HG03045 (cell line): Measurements from ENCODE around the gene MRPL3.
"Not testable (repeated sequence)": the region's sequence is repeated elsewhere in the genome, so short reads cannot be mapped to it uniquely, and the experiment has no call there.

Source experiments
- ATAC-seq: cut with Tn5 transposase; IDR thresholded peaks from one replicate; pipeline ENCODE4 v1.9.1; 2021; ENCODE audit warnings: mild to moderate bottlenecking, moderate library complexity; ENCODE audit not compliant: unreplicated experiment

MRPL3 gene

GRCh38 chr3:131501949-131502348 lies 822 bp downstream of the MRPL3 start:
- no peak for ATAC-seq

GRCh38 chr3:131494706-131495105 lies 8.1 kb downstream of the MRPL3 start:
- no peak for ATAC-seq

DNA sequence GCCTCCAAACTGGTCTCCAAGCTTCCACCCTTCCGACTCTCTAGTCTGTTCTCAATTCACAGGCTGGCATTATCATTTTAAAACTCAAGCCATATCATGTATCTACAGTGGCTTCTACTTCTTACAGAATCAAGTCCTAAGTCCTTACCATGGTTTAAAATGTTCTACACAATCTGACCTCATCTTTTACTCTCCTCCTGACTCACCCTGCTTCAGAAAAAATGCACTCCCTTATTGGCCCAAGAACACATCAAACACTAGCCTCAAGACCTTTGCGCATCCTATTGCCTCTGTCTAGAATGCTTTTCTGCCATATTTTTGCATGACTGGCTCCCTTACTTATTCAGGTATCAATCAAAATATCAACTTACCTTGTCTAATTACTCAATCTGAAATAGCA lies 11.0 kb downstream of the MRPL3 start:
- ATAC-seq, result no peak

DNA sequence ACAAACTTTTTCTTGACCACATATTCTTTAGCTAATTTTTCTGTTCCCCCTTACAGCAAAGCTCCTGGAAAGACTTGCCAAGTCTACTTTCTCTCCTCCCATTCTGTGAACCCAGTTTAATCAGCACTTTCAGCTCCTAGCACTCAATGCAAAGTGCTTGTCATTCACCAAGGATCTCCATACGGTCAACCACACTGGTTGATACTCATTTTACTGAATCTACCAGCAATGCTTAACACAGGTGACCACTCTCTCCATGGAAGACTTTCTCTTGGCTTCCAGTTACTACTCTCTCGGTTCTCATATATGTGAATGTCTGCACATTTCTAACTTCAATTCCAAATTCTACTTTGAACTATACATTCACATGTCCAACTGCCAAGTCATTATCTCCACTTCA lies 11.7 kb downstream of the MRPL3 start:
- no peak for ATAC-seq

- not testable (repeated sequence) for ATAC-seq
Observed at GRCh38 chr3:131486545-131486944, 16.2 kb downstream of the MRPL3 start.

GRCh38 chr3:131485119-131485518 lies 17.7 kb downstream of the MRPL3 start:
- no peak for ATAC-seq

DNA sequence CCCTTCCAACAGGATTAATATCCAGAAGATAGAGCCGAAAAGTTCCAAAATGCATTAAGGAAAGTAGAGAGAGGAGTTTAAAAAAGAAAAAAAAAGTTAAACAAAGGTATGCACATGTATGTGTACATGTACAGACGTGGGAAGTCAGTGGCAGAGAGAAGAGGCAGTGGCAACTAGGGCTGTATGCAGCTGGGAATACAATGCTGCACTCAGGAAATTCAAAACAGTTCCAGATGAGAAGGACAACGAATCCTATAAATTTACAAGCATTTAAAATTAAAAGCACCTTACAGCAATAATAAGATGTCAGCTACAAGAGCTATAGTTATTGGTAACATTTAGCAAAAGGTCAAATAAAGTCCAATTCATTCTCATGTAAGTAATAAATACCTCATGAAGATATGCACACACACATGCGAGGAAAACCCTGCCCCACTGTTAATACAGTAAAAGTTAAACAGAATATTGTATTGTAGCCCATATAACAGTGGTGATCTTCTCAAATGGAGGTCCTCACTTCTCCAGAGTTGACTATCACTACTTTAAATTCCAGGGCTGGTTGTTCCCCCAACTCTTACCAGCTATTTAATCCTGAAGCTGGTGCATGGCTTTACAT lies 18.2 kb downstream of the MRPL3 start:
- ATAC-seq, result no peak

- no peak for ATAC-seq
Observed at GRCh38 chr3:131480116-131480515, 22.7 kb downstream of the MRPL3 start.

GRCh38 chr3:131477813-131478212 lies 25.0 kb downstream of the MRPL3 start:
- no peak for ATAC-seq

DNA sequence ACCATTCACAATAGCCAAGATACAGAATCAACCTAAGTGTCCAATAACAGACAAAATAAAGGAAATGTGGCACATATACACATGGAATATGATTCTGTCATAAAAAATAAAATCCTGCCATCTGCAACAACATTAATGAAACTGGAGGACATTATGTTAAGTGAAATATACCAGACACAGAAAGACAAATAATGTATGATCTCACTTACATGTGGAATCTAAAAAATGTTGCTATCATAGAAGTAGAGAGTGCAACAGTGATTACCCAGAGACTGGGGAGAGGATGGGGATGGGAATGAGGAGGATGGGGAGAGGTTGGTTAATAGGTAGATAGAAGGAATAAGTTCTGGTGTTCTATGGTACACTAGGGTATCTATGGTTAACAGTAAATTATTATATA lies 28.7 kb downstream of the MRPL3 start:
- ATAC-seq, result no peak

- ATAC-seq, result no peak
Observed at GRCh38 chr3:131470377-131470776, 32.4 kb downstream of the MRPL3 start.

GRCh38 chr3:131458653-131459052 lies 44.1 kb downstream of the MRPL3 start:
- no peak for ATAC-seq

GRCh38 chr3:131457220-131457619 lies 45.6 kb downstream of the MRPL3 start:
- ATAC-seq, result no peak

- ATAC-seq, result no peak
Observed at GRCh38 chr3:131454501-131454900, 48.3 kb downstream of the MRPL3 start.

DNA sequence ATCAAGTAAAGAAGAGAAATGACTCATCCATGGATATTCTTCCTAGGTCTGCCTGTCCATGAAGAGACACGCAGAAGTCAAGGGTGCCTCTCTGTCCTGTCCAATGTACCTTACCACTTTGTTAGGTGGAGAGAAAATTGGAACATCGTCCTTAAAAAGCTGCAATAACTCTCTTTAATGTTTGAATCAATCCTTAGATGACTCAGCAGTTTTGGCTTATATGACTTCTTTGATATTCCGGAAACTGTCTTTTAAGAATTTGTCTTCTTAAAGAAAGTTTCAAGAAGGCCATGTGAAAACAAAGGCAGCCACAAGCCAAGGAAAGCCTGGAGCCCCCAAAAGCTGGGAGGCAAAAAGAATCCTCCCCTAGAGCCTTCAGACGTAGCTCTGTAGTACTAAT lies 49.2 kb downstream of the MRPL3 start:
- no peak for ATAC-seq

DNA sequence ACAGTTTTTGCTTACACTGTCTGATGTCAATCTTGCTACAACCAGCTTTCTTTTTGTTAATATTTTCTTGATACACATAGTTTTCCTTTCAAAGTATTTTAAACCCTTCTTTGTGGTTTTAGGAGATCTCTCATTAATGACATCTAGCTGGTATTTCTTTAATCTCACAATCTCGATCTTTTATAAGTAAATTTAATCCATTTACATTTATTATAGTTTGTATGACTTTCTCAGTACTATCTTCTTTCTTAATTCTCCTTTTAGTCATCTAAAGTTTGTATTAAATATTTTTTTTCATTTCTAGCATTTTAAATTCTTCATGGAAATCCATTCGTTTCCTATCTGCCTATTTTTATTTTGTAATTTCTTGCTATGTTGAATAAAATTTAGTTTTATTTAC lies 55.4 kb downstream of the MRPL3 start:
- ATAC-seq, result no peak

DNA sequence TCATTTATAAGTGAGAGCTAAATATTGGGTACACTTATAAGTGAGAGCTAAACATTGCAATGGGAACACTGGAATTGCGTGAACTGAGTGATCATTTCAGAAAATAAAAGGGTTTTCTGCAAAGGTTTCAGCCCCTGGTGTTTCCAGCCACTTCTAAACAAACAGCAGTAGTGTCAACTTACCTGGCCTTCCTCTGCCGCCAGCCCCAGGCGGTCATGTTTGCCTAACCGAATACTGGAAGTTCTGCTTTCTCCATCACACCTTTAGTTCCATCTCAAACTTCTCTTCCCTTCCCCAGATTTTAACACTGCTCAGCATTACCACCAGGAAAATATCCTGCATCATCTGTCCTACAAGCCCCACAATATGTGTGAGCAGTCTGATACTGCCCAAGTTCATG lies 58.6 kb downstream of the MRPL3 start:
- ATAC-seq, result no peak

- ATAC-seq, result no peak
Observed at GRCh38 chr3:131439084-131439483, 63.7 kb downstream of the MRPL3 start.

GRCh38 chr3:131435000-131435399 lies 67.8 kb downstream of the MRPL3 start:
- no peak for ATAC-seq

DNA sequence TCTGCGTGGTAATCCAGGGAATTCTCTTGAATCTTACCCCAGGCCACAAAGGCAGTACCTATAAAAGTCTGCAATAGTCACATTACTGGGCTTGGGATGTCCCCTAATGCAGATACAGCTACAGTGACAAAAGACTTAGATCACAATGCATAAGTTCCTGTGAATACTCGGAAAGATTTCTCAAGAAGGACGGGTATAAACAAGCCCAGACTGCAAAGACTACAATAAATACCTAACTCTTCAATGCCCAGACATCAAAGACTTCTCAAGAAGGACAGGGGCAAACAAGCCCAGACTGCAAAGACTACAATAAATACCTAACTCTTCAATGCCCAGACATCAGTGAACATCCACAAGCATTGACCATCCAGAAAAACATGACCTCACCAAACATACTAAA lies 70.3 kb downstream of the MRPL3 start:
- no peak for ATAC-seq

DNA sequence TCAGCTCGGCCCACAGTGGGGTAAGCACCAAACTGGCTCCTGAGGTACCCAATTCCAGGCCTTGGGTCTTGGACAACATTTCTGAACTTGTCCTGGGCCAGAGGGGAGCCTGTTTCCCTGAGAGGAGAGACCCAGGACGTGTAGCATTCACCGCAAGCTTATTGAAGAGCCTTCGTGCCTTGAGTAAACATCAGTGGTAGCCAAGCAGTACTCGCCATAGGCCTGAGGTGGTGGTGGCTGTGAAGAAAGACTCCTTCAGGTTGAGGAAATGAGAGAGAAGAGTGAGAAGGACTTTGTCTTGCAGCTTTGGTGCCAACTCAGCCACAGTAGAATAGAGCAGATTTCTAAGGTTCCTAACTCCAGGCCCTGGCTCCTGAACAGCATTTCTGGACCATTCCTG lies 71.0 kb downstream of the MRPL3 start:
- ATAC-seq, result no peak

DNA sequence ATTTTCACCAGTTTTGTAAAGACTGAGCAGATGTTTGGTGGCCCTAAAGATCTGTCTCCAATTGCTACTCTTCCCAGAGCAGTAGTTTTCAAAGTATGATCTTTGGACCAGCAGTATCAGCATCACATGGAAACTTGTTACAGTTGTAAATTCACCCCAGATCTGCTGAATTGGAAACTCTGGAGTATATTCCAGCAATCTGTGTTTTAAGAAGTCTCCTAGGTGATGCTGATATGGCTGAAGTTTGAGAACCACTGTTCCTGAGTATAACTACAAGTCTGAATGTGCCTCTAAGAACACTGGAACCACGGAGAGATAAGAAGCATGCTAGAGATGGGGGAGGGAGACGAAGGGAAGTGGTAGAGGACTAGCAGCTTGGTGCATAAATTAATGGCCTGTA lies 75.5 kb downstream of the MRPL3 start:
- ATAC-seq, result no peak

GRCh38 chr3:131421957-131422498 lies 80.7 kb downstream of the MRPL3 start:
- no peak for ATAC-seq
